Measurements from ENCODE around the gene PRPF40A. TPM values are rescaled to one million over a fixed set of nuclear protein-coding genes. Genes with fewer than 3 reads are reported as not detected.
"Not testable (repeated sequence)": the region's sequence is repeated elsewhere in the genome, so short reads cannot be mapped to it uniquely, and the experiment has no call there.

Gene PRPF40A
- total RNA-seq, 1 experiment from 2014 or later = 166 TPM

DNA sequence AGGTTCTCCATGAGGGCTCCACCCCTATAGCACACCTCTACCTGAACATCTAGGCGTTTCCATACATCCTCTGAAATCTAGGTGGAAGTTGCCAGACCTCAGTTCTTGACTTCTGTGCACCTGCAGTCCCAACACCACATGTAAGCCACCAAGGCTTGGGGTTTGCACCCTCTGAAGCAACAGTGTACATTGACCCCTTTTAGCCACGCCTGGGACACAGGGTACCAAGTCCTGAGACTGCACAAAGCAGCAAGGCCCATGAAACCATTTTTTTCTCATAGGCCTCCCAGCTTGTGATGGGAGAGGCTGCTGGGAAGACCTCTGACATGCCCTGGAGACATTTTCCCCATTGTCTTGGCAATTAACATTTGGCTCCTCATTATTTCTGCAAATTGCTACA lies 21.2 kb upstream of the PRPF40A start:
- no peak for TF ChIP-seq EZH2 (IDR thresholded peaks at IDR 0.05; ENCODE audit: borderline replicate concordance, low read depth, low read length, poor library complexity, severe bottlenecking)
- TF ChIP-seq, protein P1, sequence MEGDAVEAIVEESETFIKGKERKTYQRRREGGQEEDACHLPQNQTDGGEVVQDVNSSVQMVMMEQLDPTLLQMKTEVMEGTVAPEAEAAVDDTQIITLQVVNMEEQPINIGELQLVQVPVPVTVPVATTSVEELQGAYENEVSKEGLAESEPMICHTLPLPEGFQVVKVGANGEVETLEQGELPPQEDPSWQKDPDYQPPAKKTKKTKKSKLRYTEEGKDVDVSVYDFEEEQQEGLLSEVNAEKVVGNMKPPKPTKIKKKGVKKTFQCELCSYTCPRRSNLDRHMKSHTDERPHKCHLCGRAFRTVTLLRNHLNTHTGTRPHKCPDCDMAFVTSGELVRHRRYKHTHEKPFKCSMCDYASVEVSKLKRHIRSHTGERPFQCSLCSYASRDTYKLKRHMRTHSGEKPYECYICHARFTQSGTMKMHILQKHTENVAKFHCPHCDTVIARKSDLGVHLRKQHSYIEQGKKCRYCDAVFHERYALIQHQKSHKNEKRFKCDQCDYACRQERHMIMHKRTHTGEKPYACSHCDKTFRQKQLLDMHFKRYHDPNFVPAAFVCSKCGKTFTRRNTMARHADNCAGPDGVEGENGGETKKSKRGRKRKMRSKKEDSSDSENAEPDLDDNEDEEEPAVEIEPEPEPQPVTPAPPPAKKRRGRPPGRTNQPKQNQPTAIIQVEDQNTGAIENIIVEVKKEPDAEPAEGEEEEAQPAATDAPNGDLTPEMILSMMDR (conservative IDR thresholded peaks at IDR 0.05; ENCODE audit: low read depth, low read length) = no peak
- intact Hi-C loops (cut with micrococcal nuclease; ENCODE audit: unreplicated experiment) = loop anchor here (5.0 kb wide), 1 partner anchor 561 kb away; the partner anchor contains the start of gene STAM2
- Histone ChIP-seq H3K36me3 (ENCODE audit: insufficient read depth, low read length, poor library complexity, severe bottlenecking) (peaks cover 43% of the 10 kb centered on the region), H3K27me3 (replicated peaks; ENCODE audit: insufficient read depth, low read depth, low read length, poor library complexity) (no peaks in the 10 kb centered on the region), H3K9me3 (ENCODE audit: low read depth, low read length, poor library complexity, severe bottlenecking) (no peaks in the 10 kb centered on the region), H3K4me3 (ENCODE audit: low read depth, low read length, poor library complexity, severe bottlenecking) (no peak overlapping the region), H3K27ac (ENCODE audit: low read depth, low read length, poor library complexity, severe bottlenecking) (no peak overlapping the region), H3K4me1 (ENCODE audit: insufficient read depth, low read length, poor library complexity, severe bottlenecking) (no peaks in the 10 kb centered on the region)
- ChIA-PET CTCF (no interaction called here), POLR2A (ENCODE audit: low non-redundant PET) (no interaction called here)
- no peak for DNase-seq (ENCODE audit: low spot score)
- no TSS peak for BruUV-seq (replicated peaks)

DNA sequence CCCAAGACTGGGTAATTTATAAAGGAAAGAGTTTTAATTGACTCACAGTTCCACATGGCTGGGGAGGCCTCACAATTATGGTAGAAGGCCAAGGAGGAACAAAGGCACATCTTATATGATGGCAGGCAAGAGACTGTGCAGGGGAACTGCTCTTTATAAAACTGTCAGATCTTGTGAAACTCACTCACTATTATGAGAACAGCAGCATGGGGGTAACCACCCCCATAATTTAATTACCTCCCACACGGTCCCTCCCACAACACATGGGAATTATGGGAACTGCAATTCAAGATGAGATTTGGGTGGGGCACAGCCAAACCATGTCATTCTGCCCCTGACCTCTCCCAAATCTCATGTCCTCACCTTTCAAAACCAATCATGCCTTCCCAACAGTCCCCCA lies 20.2 kb upstream of the PRPF40A start:
- H3K27ac ChIP-seq (ENCODE audit: low read depth, low read length, poor library complexity, severe bottlenecking); H3K9me3 ChIP-seq (ENCODE audit: low read depth, low read length, poor library complexity, severe bottlenecking); H3K27me3 ChIP-seq (replicated peaks; ENCODE audit: insufficient read depth, low read depth, low read length, poor library complexity); CTCF ChIA-PET; H3K4me3 ChIP-seq (ENCODE audit: low read depth, low read length, poor library complexity, severe bottlenecking); DNase-seq (ENCODE audit: low spot score); BruUV-seq (replicated peaks); H3K4me1 ChIP-seq (ENCODE audit: insufficient read depth, low read length, poor library complexity, severe bottlenecking); POLR2A ChIA-PET (ENCODE audit: low non-redundant PET): not testable (repeated sequence)
- intact Hi-C loops (cut with micrococcal nuclease; ENCODE audit: unreplicated experiment) = loop anchor here (5.0 kb wide), 1 partner anchor 560 kb away; the partner anchor contains the start of gene STAM2
- H3K36me3 ChIP-seq (ENCODE audit: insufficient read depth, low read length, poor library complexity, severe bottlenecking) = peaks cover 45% of the 10 kb centered on the region

DNA sequence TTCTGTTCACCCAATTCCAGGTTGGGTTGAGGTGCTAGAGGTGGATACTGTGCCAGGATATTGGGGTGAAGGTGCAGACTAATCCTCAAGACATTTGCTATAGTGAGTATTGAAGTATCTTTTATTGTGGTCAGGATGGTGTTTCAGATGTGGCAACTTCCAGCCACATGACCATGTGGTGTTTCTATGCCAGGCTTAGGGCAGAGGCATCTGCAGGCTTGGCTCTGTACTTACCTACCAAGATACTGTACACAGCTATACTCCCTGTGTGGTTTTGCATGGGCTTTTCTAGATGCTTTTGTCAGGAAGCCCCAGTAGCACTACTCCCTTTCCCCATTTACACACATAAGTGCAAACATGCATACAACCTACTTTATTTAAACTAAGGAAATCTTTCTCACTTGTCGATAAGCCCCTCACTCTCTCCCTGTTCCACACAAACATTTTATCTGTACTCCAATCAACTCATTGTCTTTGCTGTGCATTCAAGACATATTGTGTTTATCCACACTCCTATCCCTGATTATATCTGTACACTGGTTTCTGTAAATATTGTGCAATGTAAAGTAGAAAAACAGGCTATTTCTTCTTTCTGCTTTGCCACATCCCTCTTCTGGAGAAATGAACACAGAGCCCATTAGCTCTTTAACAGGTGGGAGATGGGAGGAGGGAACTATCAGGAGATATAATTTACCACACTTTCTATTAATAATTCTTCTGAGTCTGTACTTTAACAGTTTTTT lies 13.5 kb upstream of the PRPF40A start:
- POLR2A ChIA-PET (ENCODE audit: low non-redundant PET) = no interaction called here

More for the DNA sequence above, 13.5 kb upstream of the PRPF40A start:
- intact Hi-C loops (cut with micrococcal nuclease; ENCODE audit: unreplicated experiment) = no loop called here
- Histone ChIP-seq H3K27ac (ENCODE audit: low read depth, low read length, poor library complexity, severe bottlenecking) (no peak overlapping the region), H3K9me3 (ENCODE audit: low read depth, low read length, poor library complexity, severe bottlenecking) (no peaks in the 10 kb centered on the region), H3K4me3 (ENCODE audit: low read depth, low read length, poor library complexity, severe bottlenecking) (no peak overlapping the region), H3K36me3 (ENCODE audit: insufficient read depth, low read length, poor library complexity, severe bottlenecking) (peaks cover 17% of the 10 kb centered on the region), H3K27me3 (replicated peaks; ENCODE audit: insufficient read depth, low read depth, low read length, poor library complexity) (no peaks in the 10 kb centered on the region), H3K4me1 (ENCODE audit: insufficient read depth, low read length, poor library complexity, severe bottlenecking) (no peaks in the 10 kb centered on the region)
- DNase-seq (ENCODE audit: low spot score) = no peak
- CTCF ChIA-PET = no interaction called here
- TF ChIP-seq, protein P1 (conservative IDR thresholded peaks at IDR 0.05; ENCODE audit: low read depth, low read length) = no peak
- no peak for TF ChIP-seq EZH2 (IDR thresholded peaks at IDR 0.05; ENCODE audit: borderline replicate concordance, low read depth, low read length, poor library complexity, severe bottlenecking)
- BruUV-seq (replicated peaks) = no TSS peak
